Muscle layer of duodenum (tissue), 2 donors: ENCODE measurements around the gene ABCA3.

Source experiments
- H3K27ac ChIP-seq: one replicate; pipeline ENCODE4 v1.7.0; 2013; ENCODE audit warnings: mild to moderate bottlenecking, low read length
- H3K27me3 ChIP-seq: one replicate; pipeline ENCODE4 v1.7.0; 2013; ENCODE audit warnings: low read depth, mild to moderate bottlenecking, control low read depth, low read length
- H3K36me3 ChIP-seq, 2 donors: one replicate each; pipeline ENCODE4 v1.7.0; 2013; ENCODE audit warnings: low read length in 2 of 2, control low read depth in 1 of 2, mild to moderate bottlenecking in 1 of 2; ENCODE audit not compliant: insufficient read depth in 2 of 2, control insufficient read depth in 1 of 2
- H3K4me1 ChIP-seq, 2 donors: one replicate each; pipeline ENCODE4 v1.7.0; 2013; ENCODE audit warnings: low read length in 2 of 2, mild to moderate bottlenecking in 2 of 2, control low read depth in 1 of 2, moderate library complexity in 1 of 2; ENCODE audit not compliant: insufficient read depth in 2 of 2, control insufficient read depth in 1 of 2
- H3K4me3 ChIP-seq, 2 donors: one replicate each; pipeline ENCODE4 v1.7.0; 2013; ENCODE audit warnings: low read length in 2 of 2, low read depth in 1 of 2, mild to moderate bottlenecking in 1 of 2
- H3K9me3 ChIP-seq, 2 donors: one replicate each; pipeline ENCODE4 v1.7.0; 2013; ENCODE audit warnings: low read length in 2 of 2, control low read depth in 1 of 2, mild to moderate bottlenecking in 1 of 2; ENCODE audit not compliant: control insufficient read depth in 1 of 2
- donor health status: healthy.

The ABCA3 gene

DNA sequence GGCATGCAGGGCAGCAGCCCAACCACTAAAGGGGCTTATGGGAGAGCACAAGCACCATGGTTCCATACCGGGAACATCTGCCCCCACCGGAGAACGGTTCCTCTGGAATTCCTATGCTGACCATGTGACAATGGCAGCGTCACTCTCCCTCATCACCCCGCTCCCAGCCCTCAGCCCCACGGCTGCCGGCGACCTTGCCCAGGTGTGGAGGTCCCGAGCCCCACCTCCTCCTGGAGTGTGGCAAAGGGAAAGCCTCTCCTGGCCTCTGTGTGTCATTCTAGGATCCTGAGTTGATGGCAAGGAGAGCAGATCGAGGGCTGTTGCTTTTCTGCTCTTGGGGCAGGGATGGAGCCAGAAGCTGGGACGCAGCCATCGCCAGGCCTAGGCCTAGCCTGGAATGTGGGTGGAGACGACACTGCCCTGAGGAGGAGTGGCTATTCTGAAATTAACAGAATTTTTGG, 54.8 kb downstream of the ABCA3 start:
- Histone ChIP-seq H3K27me3 (no peaks in the 10 kb centered on the region), H3K9me3 (no peaks in the 10 kb centered on the region), H3K36me3 (peaks cover 0 to 69% of the 10 kb centered on the region in 2 donors), H3K27ac (no peak overlapping the region), H3K4me3 (no peak overlapping the region), H3K4me1 (no peaks in the 10 kb centered on the region)

DNA sequence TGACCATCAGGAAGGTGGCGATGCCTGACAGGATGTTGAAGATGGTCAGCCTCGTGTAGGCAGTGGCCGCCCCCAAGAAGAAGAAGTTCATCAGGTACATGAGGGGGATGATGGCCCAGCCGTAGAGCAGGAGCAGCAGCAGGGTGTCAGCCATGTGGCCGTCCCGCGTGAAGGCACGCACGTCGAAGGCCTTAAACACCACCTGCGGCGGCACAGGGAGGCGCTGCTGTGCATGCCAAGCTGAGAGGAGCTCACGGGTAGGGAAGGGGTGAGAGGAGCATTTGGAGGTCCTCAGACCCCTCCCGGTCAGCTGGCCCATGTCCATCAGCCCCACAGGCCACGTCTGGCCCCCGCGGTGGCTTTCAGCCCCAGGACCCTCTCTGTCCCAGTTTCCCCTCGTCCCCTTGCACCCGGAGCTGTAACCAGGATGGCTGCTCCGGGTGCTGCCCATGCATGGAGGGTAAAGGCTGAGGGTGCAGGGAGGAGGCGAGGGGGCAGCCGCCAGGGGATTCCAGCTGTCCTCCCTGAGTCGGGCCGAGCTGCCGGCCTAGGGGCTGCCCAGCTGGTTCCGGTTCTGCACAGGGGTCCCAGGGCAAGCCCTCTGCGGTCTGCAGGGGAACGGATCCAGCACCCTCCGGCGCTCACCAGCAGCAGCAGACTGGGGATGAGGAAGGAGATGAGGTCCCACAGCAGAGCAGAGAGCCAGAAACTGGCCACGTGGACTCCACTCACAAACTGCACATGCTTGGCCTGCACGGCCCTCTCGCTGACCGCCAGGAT, 55.5 kb downstream of the ABCA3 start:
- H3K9me3 ChIP-seq = no peaks in the 10 kb centered on the region
- no peaks in the 10 kb centered on the region for H3K4me1 ChIP-seq
- H3K4me3 ChIP-seq = no peak overlapping the region
- H3K27me3 ChIP-seq = no peaks in the 10 kb centered on the region
- H3K27ac ChIP-seq = no peak overlapping the region
- peaks cover 0 to 77% of the 10 kb centered on the region in 2 donors for H3K36me3 ChIP-seq

DNA sequence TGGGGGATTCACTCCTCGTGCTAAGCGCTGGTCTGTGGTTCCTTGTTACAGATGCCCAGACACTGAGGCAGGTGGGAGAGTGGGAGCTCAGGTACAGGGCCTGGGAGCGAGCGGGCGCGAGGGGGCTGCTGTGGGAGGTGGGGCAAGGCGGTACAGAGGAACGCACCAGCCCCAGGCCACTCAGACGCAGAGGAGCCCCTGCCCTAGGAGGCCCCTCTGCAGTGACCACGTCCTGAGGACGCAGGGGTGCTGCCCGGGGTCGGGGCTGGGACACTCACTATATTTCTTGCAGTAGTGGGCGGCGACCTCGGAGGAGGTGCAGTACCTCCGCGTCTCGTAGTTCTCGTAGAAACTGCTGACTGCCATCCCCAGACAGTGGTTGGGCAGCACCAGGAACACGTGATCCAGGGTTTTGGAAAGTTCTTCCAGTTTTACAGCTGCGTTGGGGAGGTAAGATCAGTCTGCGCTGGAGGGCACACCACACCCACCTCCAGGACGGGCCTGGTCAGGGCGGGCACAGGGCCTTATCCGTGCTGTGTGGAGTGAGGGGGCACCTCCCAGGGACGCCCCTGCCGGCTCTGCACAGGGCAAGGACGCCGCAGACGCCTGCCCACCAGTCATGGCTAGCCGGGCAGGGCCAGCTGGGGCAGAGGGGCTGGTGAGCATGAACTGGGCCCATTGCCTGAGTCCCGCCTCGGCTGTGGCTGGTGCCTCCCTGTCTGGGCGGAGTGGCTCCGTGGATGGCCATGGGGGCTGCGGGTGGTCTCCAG, 56.3 kb downstream of the ABCA3 start:
- H3K4me3 ChIP-seq = no peak overlapping the region
- no peak overlapping the region for H3K27ac ChIP-seq
- peaks cover 0 to 77% of the 10 kb centered on the region in 2 donors for H3K36me3 ChIP-seq
- no peaks in the 10 kb centered on the region for H3K9me3 ChIP-seq
- no peaks in the 10 kb centered on the region for H3K4me1 ChIP-seq
- H3K27me3 ChIP-seq = no peaks in the 10 kb centered on the region

DNA sequence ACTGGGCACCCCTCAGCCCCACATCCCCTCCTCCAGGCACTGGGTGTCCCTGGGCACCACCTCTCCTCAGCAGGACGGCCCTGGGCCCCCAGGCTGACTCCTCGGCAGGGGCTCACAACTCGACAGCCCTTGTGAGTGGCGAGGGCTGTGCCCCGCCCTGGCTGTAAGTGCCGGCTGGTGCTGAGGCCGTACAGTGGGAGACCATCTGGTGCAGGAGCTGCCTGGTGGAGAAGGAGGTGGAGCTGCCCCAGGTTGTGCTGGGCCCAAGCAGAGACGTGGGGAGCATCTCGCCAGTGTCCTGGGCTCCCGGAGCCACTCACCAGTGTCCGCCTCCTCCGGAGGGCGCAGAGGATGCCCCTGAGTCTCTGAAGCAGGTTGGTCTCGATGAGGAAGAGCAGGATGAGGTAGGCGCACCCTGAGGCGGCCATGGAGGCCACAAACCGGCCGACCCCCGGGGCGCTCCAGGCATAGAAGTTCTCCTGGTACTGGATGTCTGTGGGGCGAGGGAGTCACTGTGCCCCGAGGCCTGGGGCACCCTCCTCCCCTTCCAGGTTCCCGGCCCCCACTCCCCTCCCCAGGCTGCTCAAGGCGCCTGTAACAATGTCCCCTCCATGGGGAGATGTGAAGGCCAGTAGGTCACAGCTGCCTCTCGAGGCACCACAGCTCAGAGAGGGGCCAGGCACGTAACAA, 57.5 kb downstream of the ABCA3 start:
- peaks cover 0 to 80% of the 10 kb centered on the region in 2 donors for H3K36me3 ChIP-seq
- no peaks in the 10 kb centered on the region for H3K9me3 ChIP-seq
- no peak overlapping the region for H3K27ac ChIP-seq
- no peaks in the 10 kb centered on the region for H3K4me1 ChIP-seq
- H3K27me3 ChIP-seq = no peaks in the 10 kb centered on the region
- H3K4me3 ChIP-seq = no peak overlapping the region

DNA sequence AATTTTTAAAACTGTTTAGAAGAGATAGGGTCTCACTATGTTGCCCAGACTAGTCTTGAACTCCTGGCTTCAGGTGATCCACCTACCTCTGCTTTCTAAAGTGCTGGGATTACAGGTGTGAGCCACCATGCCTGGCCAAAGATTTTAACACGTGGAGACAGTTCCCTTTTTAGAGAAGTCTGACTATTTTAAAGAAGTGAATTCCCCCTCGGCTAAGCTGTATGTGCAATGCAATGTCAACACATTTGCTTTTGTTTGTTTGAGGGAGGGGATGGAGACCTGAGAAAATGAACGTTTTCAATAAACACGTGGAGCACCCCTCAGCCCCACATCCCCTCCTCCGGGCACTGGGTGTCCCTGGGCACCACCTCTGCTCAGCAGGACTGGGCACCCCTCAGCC, 58.3 kb downstream of the ABCA3 start:
- H3K4me3 ChIP-seq = no peak overlapping the region
- H3K27me3 ChIP-seq = no peaks in the 10 kb centered on the region
- no peaks in the 10 kb centered on the region for H3K9me3 ChIP-seq
- H3K4me1 ChIP-seq = no peaks in the 10 kb centered on the region
- no peak overlapping the region for H3K27ac ChIP-seq
- H3K36me3 ChIP-seq = peaks cover 0 to 80% of the 10 kb centered on the region in 2 donors

DNA sequence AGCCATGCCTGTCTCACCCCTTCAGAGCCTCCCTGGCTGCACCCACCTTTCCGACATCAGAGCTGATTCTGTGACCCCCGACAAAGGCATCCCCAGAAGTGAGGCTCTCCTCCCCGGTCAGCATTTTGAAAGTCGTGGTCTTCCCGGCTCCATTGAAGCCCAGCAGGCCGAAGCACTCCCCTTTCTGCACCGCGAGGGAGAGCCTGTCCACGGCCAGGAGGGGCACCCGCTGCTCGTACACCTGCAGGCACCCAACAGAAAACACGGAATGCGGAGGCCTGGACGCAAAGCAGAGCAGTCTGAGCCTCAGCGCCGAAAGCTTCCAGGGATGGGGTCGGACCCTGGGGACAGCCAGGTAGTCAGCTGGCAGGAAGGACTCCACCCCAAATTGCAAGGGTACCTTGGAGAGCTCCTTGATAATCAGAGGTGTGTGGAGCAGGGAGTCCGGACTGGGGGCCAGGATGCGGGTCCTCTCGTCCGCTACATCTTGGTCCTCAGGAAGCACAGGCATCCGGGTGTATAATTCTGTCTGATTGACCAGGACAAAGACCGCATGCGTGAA, 59.5 kb downstream of the ABCA3 start:
- Histone ChIP-seq H3K4me1 (no peaks in the 10 kb centered on the region), H3K27me3 (no peaks in the 10 kb centered on the region), H3K4me3 (no peak overlapping the region), H3K9me3 (no peaks in the 10 kb centered on the region), H3K36me3 (peaks cover 0 to 77% of the 10 kb centered on the region in 2 donors), H3K27ac (no peak overlapping the region)

DNA sequence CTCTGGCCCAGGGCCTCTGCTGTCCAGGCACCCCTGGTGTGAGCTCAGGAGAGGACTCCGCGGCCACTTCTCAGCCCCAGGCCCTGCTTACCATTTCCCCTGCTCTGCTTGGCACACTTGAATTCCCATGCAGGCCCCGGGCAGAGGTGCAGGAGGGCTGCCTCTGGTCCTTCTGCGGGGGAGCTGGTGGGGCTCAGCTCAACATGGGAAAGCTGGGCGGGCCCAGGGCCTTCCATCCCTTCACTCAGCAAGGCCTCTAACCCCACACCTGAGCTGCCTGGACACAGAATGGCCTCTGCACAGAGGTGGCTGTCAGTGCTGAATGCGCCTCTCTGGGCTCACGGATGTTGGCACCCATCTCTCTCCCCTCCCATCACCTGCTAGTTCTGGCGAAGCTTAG, 60.1 kb downstream of the ABCA3 start:
- Histone ChIP-seq H3K27me3 (no peaks in the 10 kb centered on the region), H3K4me3 (no peak overlapping the region), H3K27ac (no peak overlapping the region), H3K9me3 (no peaks in the 10 kb centered on the region), H3K4me1 (no peaks in the 10 kb centered on the region), H3K36me3 (peaks cover 0 to 73% of the 10 kb centered on the region in 2 donors)

DNA sequence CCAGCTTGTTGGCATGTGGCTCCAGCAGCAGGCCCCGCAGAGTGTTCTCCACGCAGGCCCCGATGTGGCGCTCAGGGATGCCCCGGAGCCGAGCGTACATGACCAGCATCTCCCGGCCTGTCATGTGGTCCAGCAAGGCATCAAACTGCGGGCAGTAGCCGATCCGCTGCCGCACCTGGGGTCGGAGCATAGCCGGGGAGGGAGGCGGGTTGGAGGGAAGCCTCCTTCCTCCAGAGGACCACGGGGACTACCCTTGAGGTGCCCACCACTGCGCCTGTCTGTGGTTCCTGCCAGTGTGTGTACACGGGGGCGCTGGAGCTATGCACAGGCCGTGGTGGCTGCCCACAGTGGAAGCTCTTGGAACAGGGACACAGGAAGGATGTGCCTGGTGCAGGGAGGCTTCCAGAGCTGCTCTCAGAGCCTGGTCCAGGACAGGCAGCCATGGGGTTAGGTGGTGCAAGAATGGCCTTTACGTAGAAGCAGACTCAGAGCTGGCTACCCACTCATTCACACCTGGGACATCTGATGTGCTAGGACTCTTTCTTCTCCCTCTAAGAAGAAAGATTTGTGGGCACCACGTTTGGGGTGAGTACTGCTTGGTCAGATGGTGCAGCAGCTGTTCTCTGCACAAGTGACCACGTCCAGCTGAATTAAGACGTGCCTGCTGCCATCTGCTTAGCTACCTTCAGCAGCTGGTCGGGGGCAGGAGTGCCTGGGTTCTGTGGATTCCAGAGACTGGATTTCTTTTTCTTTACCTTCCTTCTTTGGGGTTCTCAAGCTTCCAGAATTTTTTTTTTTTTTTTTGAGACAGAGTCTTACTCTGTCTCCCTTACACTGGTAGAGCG, 61.4 kb downstream of the ABCA3 start:
- Histone ChIP-seq H3K9me3 (no peaks in the 10 kb centered on the region), H3K36me3 (peaks cover 0 to 61% of the 10 kb centered on the region in 2 donors), H3K27me3 (no peaks in the 10 kb centered on the region), H3K4me1 (no peaks in the 10 kb centered on the region), H3K27ac (no peak overlapping the region), H3K4me3 (no peak overlapping the region)

DNA sequence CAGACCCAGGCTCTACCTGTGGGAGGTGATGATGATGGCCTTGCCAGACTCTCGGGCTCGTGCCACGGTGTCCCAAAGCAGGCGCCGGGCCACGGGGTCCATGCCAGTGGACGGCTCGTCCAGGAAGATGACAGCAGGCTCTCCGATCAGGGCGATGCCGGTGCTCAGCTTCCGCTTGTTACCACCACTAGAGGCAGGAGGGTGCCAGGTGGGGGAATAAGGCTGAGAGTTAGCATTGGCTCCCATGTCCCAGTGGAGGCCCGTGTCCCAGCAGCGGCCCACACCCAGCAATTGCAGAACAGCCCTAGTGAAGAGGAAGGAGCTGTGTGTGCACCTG, 62.3 kb downstream of the ABCA3 start:
- Histone ChIP-seq H3K4me3 (no peak overlapping the region), H3K36me3 (peaks cover 0 to 54% of the 10 kb centered on the region in 2 donors), H3K27me3 (no peaks in the 10 kb centered on the region), H3K4me1 (no peaks in the 10 kb centered on the region), H3K27ac (no peak overlapping the region), H3K9me3 (no peaks in the 10 kb centered on the region)

DNA sequence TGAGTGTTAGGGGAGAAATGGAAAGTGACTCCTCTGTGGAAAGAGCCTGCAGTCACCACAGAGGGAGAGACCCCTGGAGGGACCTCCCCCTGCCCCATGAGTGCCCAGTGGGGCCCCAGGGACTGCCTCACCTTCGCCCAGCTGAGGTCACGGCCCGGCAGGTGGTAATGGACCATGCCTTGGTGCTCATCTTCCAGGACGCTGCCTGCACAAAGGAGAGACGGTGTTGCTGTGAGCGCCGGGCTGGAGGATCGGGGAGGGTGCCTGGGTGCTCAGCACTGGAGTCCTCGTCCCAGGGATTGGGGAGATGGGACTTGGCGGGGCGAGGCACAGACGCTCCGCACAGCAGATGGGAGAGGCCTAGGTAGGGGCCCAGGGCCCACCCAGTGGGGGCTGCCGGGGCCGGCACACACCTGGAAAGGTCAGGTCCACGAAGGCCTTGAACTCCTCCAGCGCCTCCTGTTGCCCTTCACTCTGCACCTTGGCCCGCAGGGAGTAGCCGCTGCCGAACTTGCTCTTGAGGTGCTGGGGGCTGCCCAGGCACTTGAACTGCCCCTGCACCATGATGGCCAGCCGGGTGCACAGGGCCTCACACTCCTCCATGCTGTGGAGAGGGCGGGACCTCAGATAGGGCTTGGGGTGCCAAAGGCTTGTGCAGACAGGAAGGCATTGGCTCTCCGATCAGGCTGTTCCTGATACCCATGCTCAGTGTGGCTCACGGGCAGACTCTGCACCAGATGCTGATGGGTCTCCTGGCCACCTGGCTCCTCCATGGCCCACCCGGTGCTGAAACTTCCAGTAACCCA, 62.9 kb downstream of the ABCA3 start:
- Histone ChIP-seq H3K27ac (no peak overlapping the region), H3K36me3 (peaks cover 0 to 48% of the 10 kb centered on the region in 2 donors), H3K4me1 (no peaks in the 10 kb centered on the region), H3K4me3 (no peak overlapping the region), H3K9me3 (no peaks in the 10 kb centered on the region), H3K27me3 (no peaks in the 10 kb centered on the region)
